H1 (cell line): ENCODE measurements around the gene KEL. TPM values are rescaled to one million over a fixed set of nuclear protein-coding genes. Genes with fewer than 3 reads are reported as not detected.

Experiments used
- CTCF ChIA-PET: fragments of 300-600 bp; sonication (Branson Sonifier 250); formaldehyde crosslinking; loops from one replicate; lab custom pipeline; 2021; ENCODE audit not compliant: partially characterized antibody; lab: Charles Lee
- POLR2A ChIA-PET: fragments of 300-600 bp; sonication (Branson Sonifier 250); formaldehyde crosslinking; loops from one replicate; lab custom pipeline; 2021; ENCODE audit warnings: inconsistent platforms; ENCODE audit not compliant: partially characterized antibody; lab: Charles Lee
- DNase-seq, 2 experiments: peaks; one replicate each; pipeline versions ENCODE4 v3.0.0 to v3.0.0-alpha.2; 2010 to 2022; ENCODE audit warnings: low spot score in 2 of 2, low read depth in 1 of 2, mixed read lengths in 1 of 2
- FAIRE-seq: peaks from 2 replicates; lab custom pipeline; 2011; peaks lifted over from hg19 to GRCh38; lab: Jason Lieb, UNC
- H2AFZ ChIP-seq: 2 replicates; pipeline ENCODE4 v1.8.1; 2012; ENCODE audit warnings: low read length, inconsistent platforms
- H2AK5ac ChIP-seq: 2 replicates; pipeline ENCODE4 v1.6.1; 2013; ENCODE audit warnings: low read depth, low read length
- H2BK120ac ChIP-seq: replicated peaks from 2 replicates; pipeline ENCODE3; 2013; ENCODE audit warnings: low read depth, low read length, inconsistent platforms
- H2BK12ac ChIP-seq: 2 replicates; pipeline ENCODE4 v1.6.1; 2013; ENCODE audit warnings: low read depth, low read length
- H2BK15ac ChIP-seq: 2 replicates; pipeline ENCODE4 v1.6.1; 2013; ENCODE audit warnings: low read length
- H2BK20ac ChIP-seq: 2 replicates; pipeline ENCODE4 v1.6.1; 2013; ENCODE audit warnings: low read length
- H2BK5ac ChIP-seq: 2 replicates; pipeline ENCODE4 v1.6.1; 2013; ENCODE audit warnings: low read depth, low read length
- H3K14ac ChIP-seq: 2 replicates; pipeline ENCODE4 v1.6.1; 2013; ENCODE audit warnings: inconsistent platforms; ENCODE audit not compliant: insufficient read length
- H3K18ac ChIP-seq: 2 replicates; pipeline ENCODE4 v1.6.1; 2013; ENCODE audit warnings: low read length; ENCODE audit errors: extremely low read depth
- H3K23ac ChIP-seq: 2 replicates; pipeline ENCODE4 v1.6.1; 2013; ENCODE audit warnings: inconsistent platforms; ENCODE audit not compliant: insufficient read length
- H3K23me2 ChIP-seq: 2 replicates; pipeline ENCODE4 v1.6.1; 2013; ENCODE audit warnings: low read depth, low read length
- H3K27ac ChIP-seq: 2 replicates; pipeline ENCODE4 v1.6.1; 2011; ENCODE audit warnings: low read depth, low read length, inconsistent platforms
- H3K27me3 ChIP-seq, 4 experiments: replicated peaks in 1 of 4; 1 replicate in 1 of 4; 2 replicates in 3 of 4; pipeline versions ENCODE4 v1.6.1 to v1.8.1; 2011 to 2013; ENCODE audit warnings: low read length in 3 of 4, mild to moderate bottlenecking in 3 of 4, inconsistent platforms in 2 of 4, mixed read lengths in 2 of 4, moderate library complexity in 1 of 4; ENCODE audit not compliant: control insufficient read depth in 3 of 4, insufficient read depth in 3 of 4; ENCODE audit errors: extremely low read depth in 1 of 4
- H3K36me3 ChIP-seq, 4 experiments: 2 replicates each; pipeline versions ENCODE4 v1.6.1 to v1.8.1; 2011 to 2013; ENCODE audit warnings: mild to moderate bottlenecking in 4 of 4, low read length in 3 of 4, moderate library complexity in 2 of 4, control low read depth in 1 of 4, inconsistent platforms in 1 of 4; ENCODE audit not compliant: insufficient read depth in 4 of 4, control insufficient read depth in 2 of 4
- H3K4ac ChIP-seq: replicated peaks from 2 replicates; pipeline ENCODE3; 2013; ENCODE audit warnings: low read length, low read depth, mixed read lengths, inconsistent platforms; ENCODE audit not compliant: insufficient read length
- H3K4me1 ChIP-seq, 4 experiments: replicated peaks in 1 of 4; 1 replicate in 1 of 4; 2 replicates in 3 of 4; pipeline versions ENCODE4 v1.6.1 to v1.8.1; 2011 to 2013; ENCODE audit warnings: low read length in 3 of 4, inconsistent platforms in 2 of 4, mixed read lengths in 1 of 4; ENCODE audit not compliant: insufficient read depth in 4 of 4, control insufficient read depth in 3 of 4
- H3K4me2 ChIP-seq, 2 experiments: 2 replicates each; pipeline versions ENCODE4 v1.6.1 to v1.8.1; 2011 to 2013; ENCODE audit warnings: low read depth in 2 of 2, low read length in 2 of 2, control low read depth in 1 of 2, inconsistent platforms in 1 of 2, mild to moderate bottlenecking in 1 of 2; ENCODE audit not compliant: insufficient read depth in 1 of 2
- H3K4me3 ChIP-seq, 4 experiments: fragments of 200-600, 300-600 bp in 1 of 4; sonication (generic), shearing (Covaris generic), sonication (Bioruptor Twin) in 1 of 4; 2 replicates each; pipeline versions ENCODE4 v1.5.1 to v1.8.1; 2011 to 2016; ENCODE audit warnings: low read length in 4 of 4, low read depth in 3 of 4, control low read depth in 2 of 4, inconsistent platforms in 2 of 4, mild to moderate bottlenecking in 2 of 4, mixed read lengths in 1 of 4, moderate library complexity in 1 of 4; ENCODE audit not compliant: insufficient read depth in 2 of 4; ENCODE audit errors: extremely low read depth in 1 of 4
- H3K56ac ChIP-seq: replicated peaks from 2 replicates; pipeline ENCODE3; 2013; ENCODE audit warnings: low read depth, mild to moderate bottlenecking, mixed read lengths, low read length, inconsistent platforms; ENCODE audit not compliant: insufficient read length
- H3K79me1 ChIP-seq: 2 replicates; pipeline ENCODE4 v1.6.1; 2013; ENCODE audit warnings: low read depth, low read length, control low read depth
- H3K79me2 ChIP-seq, 2 experiments: 2 replicates each; pipeline versions ENCODE4 v1.6.1 to v1.8.1; 2012 to 2013; ENCODE audit warnings: low read length in 2 of 2, mild to moderate bottlenecking in 2 of 2, inconsistent platforms in 1 of 2; ENCODE audit not compliant: insufficient read depth in 2 of 2, control insufficient read depth in 1 of 2
- H3K9ac ChIP-seq, 4 experiments: replicated peaks in 1 of 4; 1 replicate in 1 of 4; 2 replicates in 3 of 4; pipeline versions ENCODE4 v1.6.1 to v1.8.1; 2011 to 2013; ENCODE audit warnings: low read depth in 3 of 4, low read length in 3 of 4, control low read depth in 2 of 4, mild to moderate bottlenecking in 2 of 4, moderate library complexity in 2 of 4, inconsistent platforms in 1 of 4; ENCODE audit errors: extremely low read depth in 1 of 4
- H3K9me3 ChIP-seq, 2 experiments: 2 replicates each; pipeline versions ENCODE4 v1.6.1 to v1.8.1; 2012 to 2013; ENCODE audit warnings: mild to moderate bottlenecking in 2 of 2, moderate library complexity in 2 of 2, control low read depth in 1 of 2, inconsistent platforms in 1 of 2, low read depth in 1 of 2, low read length in 1 of 2, mixed read lengths in 1 of 2; ENCODE audit not compliant: insufficient read depth in 2 of 2
- H4K20me1 ChIP-seq, 2 experiments: replicated peaks in 1 of 2; 2 replicates each; pipeline versions ENCODE3 to v1.8.1; 2011 to 2013; ENCODE audit warnings: inconsistent platforms in 2 of 2, low read length in 2 of 2, mild to moderate bottlenecking in 1 of 2; ENCODE audit not compliant: insufficient read depth in 2 of 2, control insufficient read depth in 1 of 2
- H4K5ac ChIP-seq: 2 replicates; pipeline ENCODE4 v1.6.1; 2013; ENCODE audit warnings: low read length, low read depth, mixed read lengths, inconsistent platforms; ENCODE audit not compliant: insufficient read length
- H4K8ac ChIP-seq: 2 replicates; pipeline ENCODE4 v1.8.0; 2013; ENCODE audit warnings: mild to moderate bottlenecking, moderate library complexity, low read length, inconsistent platforms; ENCODE audit not compliant: insufficient read depth; ENCODE audit errors: extremely low read depth
- H4K91ac ChIP-seq: replicated peaks from 2 replicates; pipeline ENCODE3; 2013; ENCODE audit warnings: low read length, mixed read lengths, inconsistent platforms; ENCODE audit not compliant: insufficient read length
- BRCA1 ChIP-seq: IDR thresholded peaks from 2 replicates; pipeline ENCODE4 v1.6.1; 2012; ENCODE audit warnings: low read depth, low read length, improper control_type of control experiment
- WGBS, 2 experiments: shearing (Covaris generic) in 1 of 2; methylation state at CpG; one replicate each; pipeline versions ENCODE4 v1.1.6 to v1.1.7; 2013 to 2015; ENCODE audit warnings: low lambda C conversion rate in 2 of 2, mixed read lengths in 2 of 2, inconsistent platforms in 1 of 2, low coverage in 1 of 2, missing lambda C conversion rate in 1 of 2; ENCODE audit not compliant: insufficient replicate concordance in 2 of 2, insufficient coverage in 1 of 2, insufficient read length in 1 of 2; ENCODE audit errors: extremely low coverage in 1 of 2, missing lambda C conversion rate in 1 of 2; 5-methylcytosine and 5-hydroxymethylcytosine counted together
- polyA plus RNA-seq, 7 experiments: library from polyadenylated mRNA; depleted of rRNA in 3 of 7; stranded (reverse) in 5 of 7; unstranded in 2 of 7; fragments of >200 nt in 5 of 7; fragments of 200-250 nt in 2 of 7; gene quantifications; 1 replicate in 5 of 7; 2 replicates in 1 of 7; 4 replicates in 1 of 7; pipeline versions ENCODE4 v1.2.1 to v1.2.3, GENCODE V29; 2011 to 2013; ENCODE audit warnings: missing spikeins in 2 of 7, mixed read lengths in 2 of 7
- total RNA-seq: library from RNA; stranded (reverse); fragmentation: NEBNext Ultra II Directional; extraction: Animal tissue kit (Norgen Biotek cat#: 25700); gene quantifications from 2 replicates; pipeline ENCODE4 v1.2.1, GENCODE V29; 2021
- TF ChIP-seq, protein P1 (sequence below): IDR thresholded peaks from 2 replicates; pipeline ENCODE4 v1.6.1; 2011; ENCODE audit warnings: low read length, improper control_type of control experiment

KEL gene
- total and polyA plus RNA-seq, 2 of the 8 experiments (the other 6 are each of a cell fraction or from before 2014, with no cell fraction given), result 1.8 to 1.9 TPM

DNA sequence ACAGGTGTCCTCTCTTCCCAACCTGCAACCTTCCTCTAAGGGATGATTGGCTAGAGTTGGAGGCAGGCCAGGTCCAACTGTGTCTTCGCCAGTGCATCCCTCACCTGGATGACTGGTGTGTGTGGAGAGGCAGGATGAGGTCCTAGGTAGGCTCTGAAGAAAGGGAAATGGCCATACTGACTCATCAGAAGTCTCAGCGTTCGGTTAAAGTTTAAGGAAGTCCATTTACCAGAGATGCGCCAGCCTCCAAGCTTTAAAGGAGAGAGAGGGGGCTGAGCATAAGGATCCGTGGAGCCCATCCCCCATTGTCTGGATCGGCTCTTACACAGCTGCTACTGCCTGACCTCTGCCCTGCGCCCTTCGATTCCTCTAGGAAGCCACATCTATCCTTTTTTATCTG lies 4.4 kb downstream of the KEL start:
- Histone ChIP-seq H3K4ac (no peak overlapping the region), H2BK15ac (no peak overlapping the region), H4K5ac (no peak overlapping the region), H3K4me3 (no peak overlapping the region), H3K14ac (no peak overlapping the region), H3K18ac (peak overlapping the region; percentile 55; the same call in 1 of the 2 replicates), H3K4me1 (peaks cover 0 to 11% (median 6%) of the 10 kb centered on the region in 4 experiments; a peak in 6 of 7 replicates), H2BK5ac (peak overlapping the region; percentile 36; the same call in 1 of the 2 replicates), H2BK20ac (no peak overlapping the region), H4K20me1 (no peaks in the 10 kb centered on the region), H3K27ac (no peak overlapping the region), H2BK120ac (no peak overlapping the region), H3K23me2 (peaks cover 2% of the 10 kb centered on the region; the same call in 1 of the 2 replicates), H2BK12ac (no peak overlapping the region; the same call in 1 of the 2 replicates), H3K9me3 (peaks cover 8 to 10% of the 10 kb centered on the region in 2 experiments; a peak in 3 of 4 replicates), H4K8ac (no peak overlapping the region), H4K91ac (no peak overlapping the region), H3K79me1 (no peaks in the 10 kb centered on the region), H3K56ac (no peak overlapping the region), H3K23ac (no peak overlapping the region), H3K79me2 (no peaks in the 10 kb centered on the region), H2AK5ac (no peak overlapping the region), H3K9ac (no peak overlapping the region), H2AFZ (no peak overlapping the region), H3K36me3 (peaks cover 0 to 2% (median 0%) of the 10 kb centered on the region in 4 experiments; a peak in 1 of 8 replicates), H3K27me3 (no peaks in the 10 kb centered on the region), H3K4me2 (no peak overlapping the region)
- POLR2A ChIA-PET, result no interaction called here
- WGBS, 2 experiments, result 91% methylated on average over 8 of the region's 8 CpGs; no CpG with 5 or more reads in 1 of the 2 experiments
- TF ChIP-seq, protein P1, sequence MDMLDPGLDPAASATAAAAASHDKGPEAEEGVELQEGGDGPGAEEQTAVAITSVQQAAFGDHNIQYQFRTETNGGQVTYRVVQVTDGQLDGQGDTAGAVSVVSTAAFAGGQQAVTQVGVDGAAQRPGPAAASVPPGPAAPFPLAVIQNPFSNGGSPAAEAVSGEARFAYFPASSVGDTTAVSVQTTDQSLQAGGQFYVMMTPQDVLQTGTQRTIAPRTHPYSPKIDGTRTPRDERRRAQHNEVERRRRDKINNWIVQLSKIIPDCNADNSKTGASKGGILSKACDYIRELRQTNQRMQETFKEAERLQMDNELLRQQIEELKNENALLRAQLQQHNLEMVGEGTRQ, result no peak
- no peak for TF ChIP-seq BRCA1
- CTCF ChIA-PET, result interaction anchor here (1.8 to 1.9 kb wide), 2 partner anchors 84 to 258 kb away, joined by 4 to 7 read pairs; no protein-coding TSS in a partner anchor
- DNase-seq (no peak), FAIRE-seq (no peak)
